ENCODE measurements around the gene PCYOX1L.

Gene PCYOX1L

GRCh38 chr5:149418910-149419531, 61.2 kb downstream of the PCYOX1L start:
- no peak overlapping the region for H3K4me3 ChIP-seq (replicated peaks; ENCODE audit: low read depth, low read length)
- TF ChIP-seq CTCF (IDR thresholded peaks at IDR 0.05; ENCODE audit: low read length, missing control alignments), result no peak
- no peak for DNase-seq (ENCODE audit: low read depth)
